ENCODE data around the gene NRG3. TPM values are rescaled to one million over a fixed set of nuclear protein-coding genes. Genes with fewer than 3 reads are reported as not detected.

NRG3 gene
- total RNA-seq, 1 donor from 2014 or later = 8.2 TPM

DNA sequence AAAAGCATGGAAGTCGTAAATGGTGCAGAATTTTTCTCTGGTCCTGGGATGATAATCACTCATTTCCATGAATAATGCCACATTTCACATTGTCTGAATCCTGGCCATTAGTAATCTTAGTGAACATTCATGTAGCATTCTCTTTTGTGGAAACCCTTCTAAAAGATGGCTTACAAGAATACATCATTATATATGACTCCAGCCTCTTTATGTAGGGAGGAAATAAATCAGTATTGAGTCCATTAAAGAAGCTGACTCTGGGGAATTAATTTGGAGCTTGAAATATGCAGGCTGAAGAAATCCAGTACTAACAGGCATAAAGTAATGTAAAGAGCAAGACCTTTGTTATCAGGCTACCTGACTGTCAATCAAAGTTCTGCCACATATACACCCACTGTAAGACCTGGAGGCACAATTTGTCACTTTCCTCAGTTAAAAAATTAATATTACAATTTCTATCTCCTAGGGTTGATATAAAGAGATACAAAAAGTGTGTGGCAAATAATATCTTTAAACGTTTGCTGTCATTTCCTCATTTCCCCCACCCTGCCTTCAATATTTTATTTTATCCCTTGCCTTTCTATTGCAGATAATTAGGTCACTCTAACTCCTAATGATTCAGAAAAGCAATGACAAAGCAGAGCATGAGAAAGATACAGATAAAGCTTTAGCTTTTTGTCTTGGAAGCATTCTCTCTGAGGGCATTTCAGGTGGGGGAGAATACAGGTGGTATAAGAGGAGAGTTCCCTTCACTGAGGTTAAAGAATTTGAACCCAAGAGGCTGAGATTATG lies 1142.3 kb downstream of the NRG3 start:
- Mint-ChIP-seq H3K27ac (ENCODE audit: unreplicated experiment) (no peak overlapping the region), H3K36me3 (ENCODE audit: low read depth, unreplicated experiment) (no peaks in the 10 kb centered on the region), H3K4me1 (ENCODE audit: unreplicated experiment) (no peaks in the 10 kb centered on the region), H3K9me3 (ENCODE audit: unreplicated experiment) (no peaks in the 10 kb centered on the region), H3K4me3 (ENCODE audit: unreplicated experiment) (no peak overlapping the region), H3K27me3 (ENCODE audit: unreplicated experiment) (no peaks in the 10 kb centered on the region)
- no peak for DNase-seq (ENCODE audit: low spot score)
- TF ChIP-seq, protein P1, sequence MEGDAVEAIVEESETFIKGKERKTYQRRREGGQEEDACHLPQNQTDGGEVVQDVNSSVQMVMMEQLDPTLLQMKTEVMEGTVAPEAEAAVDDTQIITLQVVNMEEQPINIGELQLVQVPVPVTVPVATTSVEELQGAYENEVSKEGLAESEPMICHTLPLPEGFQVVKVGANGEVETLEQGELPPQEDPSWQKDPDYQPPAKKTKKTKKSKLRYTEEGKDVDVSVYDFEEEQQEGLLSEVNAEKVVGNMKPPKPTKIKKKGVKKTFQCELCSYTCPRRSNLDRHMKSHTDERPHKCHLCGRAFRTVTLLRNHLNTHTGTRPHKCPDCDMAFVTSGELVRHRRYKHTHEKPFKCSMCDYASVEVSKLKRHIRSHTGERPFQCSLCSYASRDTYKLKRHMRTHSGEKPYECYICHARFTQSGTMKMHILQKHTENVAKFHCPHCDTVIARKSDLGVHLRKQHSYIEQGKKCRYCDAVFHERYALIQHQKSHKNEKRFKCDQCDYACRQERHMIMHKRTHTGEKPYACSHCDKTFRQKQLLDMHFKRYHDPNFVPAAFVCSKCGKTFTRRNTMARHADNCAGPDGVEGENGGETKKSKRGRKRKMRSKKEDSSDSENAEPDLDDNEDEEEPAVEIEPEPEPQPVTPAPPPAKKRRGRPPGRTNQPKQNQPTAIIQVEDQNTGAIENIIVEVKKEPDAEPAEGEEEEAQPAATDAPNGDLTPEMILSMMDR (IDR thresholded peaks at IDR 0.05; ENCODE audit: unreplicated experiment) = no peak

DNA sequence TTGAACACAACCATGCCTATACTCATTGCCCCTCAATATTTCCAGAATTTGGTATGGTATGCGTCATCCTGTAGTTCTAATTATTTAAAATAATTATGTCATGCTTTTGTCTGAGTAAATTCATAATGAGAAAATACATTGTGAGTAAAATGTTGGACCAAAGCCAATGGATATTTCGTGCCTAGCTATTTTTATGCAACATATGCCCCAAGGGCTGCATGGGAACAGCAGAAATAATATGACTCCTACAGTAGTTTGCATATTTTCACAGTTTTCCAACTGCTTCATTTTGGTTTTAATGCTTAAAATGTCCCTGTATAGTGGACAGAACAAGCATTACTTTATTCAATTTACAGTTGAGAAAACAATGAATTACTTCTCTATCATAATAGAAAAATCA lies 1148.7 kb downstream of the NRG3 start:
- no peak overlapping the region for H3K4me3 Mint-ChIP-seq (ENCODE audit: unreplicated experiment)
- H3K27me3 Mint-ChIP-seq (ENCODE audit: unreplicated experiment) = peaks cover 1% of the 10 kb centered on the region
- no peak for DNase-seq (ENCODE audit: low spot score)
- no peak overlapping the region for H3K27ac Mint-ChIP-seq (ENCODE audit: unreplicated experiment)
- TF ChIP-seq, protein P1 (IDR thresholded peaks at IDR 0.05; ENCODE audit: unreplicated experiment) = no peak
- no peaks in the 10 kb centered on the region for H3K36me3 Mint-ChIP-seq (ENCODE audit: low read depth, unreplicated experiment)
- no peaks in the 10 kb centered on the region for H3K4me1 Mint-ChIP-seq (ENCODE audit: unreplicated experiment)
- no peaks in the 10 kb centered on the region for H3K9me3 Mint-ChIP-seq (ENCODE audit: unreplicated experiment)
